HEK293 (cell line): ENCODE results near the gene ANKRA2.

Source experiments
- CTCF ChIP-seq: fragments of 450-650 bp; formaldehyde crosslinking; IDR thresholded peaks from 2 replicates; pipeline ENCODE4 v1.5.1; 2016; ENCODE audit warnings: missing biosample characterization, missing genetic modification characterization
- PBX3 ChIP-seq: sonication (generic); formaldehyde crosslinking; IDR thresholded peaks from 2 replicates; pipeline ENCODE4 v1.8.1; 2022; ENCODE audit warnings: mild to moderate bottlenecking, moderate library complexity, missing genetic modification reagents
- ZNF501 ChIP-seq: fragments of 450-650 bp; formaldehyde crosslinking; IDR thresholded peaks from 2 replicates; pipeline ENCODE4 v1.5.1; 2016; ENCODE audit warnings: missing biosample characterization, missing genetic modification characterization
- ZNF704 ChIP-seq: fragments of 450-650 bp; formaldehyde crosslinking; IDR thresholded peaks from 2 replicates; pipeline ENCODE4 v1.5.1; 2016; ENCODE audit warnings: missing biosample characterization, missing genetic modification characterization
- ZNF707 ChIP-seq: fragments of 450-650 bp; formaldehyde crosslinking; IDR thresholded peaks from 2 replicates; pipeline ENCODE4 v1.5.1; 2016; ENCODE audit warnings: missing biosample characterization, missing genetic modification characterization

- TF ChIP-seq PBX3 (CRISPR knock-in tag) (no peak), ZNF704 (tag by site-specific recombination) (no peak), ZNF501 (no peak), ZNF707 (tag by site-specific recombination) (no peak), CTCF (tag by site-specific recombination) (no peak)
These were observed 51.4 kb downstream of the ANKRA2 start for GRCh38 chr5:73513996-73514395.
